ENCODE results near the gene PRRX2.
"Not testable (repeated sequence)": the region's sequence is repeated elsewhere in the genome, so short reads cannot be mapped to it uniquely, and the experiment has no call there.

Gene PRRX2

DNA sequence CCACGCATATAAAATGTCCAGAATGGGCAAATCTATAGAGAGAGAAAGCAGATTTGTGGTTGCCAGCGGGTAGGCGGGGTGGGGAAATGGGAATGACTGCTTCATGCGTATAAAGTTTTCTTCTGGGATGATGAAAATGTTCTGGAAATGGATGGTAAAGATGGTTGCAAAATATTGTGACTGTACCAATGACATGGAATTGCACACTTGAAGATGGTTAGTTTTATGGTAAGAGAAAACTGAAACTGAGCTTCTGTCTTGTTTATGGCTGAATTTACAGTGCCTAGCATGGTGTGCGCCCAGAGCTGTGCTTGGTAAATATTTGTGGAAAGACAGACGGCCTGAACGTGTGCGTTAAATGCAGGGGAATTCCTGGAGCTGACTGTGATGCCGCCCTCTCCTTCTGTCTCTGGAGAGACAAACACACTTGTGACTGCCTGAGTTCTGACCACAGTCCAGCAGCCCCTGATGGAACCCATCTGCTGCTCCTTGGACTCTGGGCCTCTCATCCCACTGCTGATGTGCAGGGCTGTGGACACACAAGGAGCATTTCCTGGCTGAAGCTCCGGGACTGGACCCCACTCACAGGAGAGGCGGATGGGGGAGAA, 96.0 kb downstream of the PRRX2 start:
- Mint-ChIP-seq H3K4me1 (ENCODE audit: low read depth) (peaks cover 7% of the 10 kb centered on the region), H3K36me3 (ENCODE audit: low read depth) (no peaks in the 10 kb centered on the region), H3K27ac (no peak overlapping the region), H3K27me3 (ENCODE audit: low read depth) (no peaks in the 10 kb centered on the region), H3K9me3 (no peaks in the 10 kb centered on the region), H3K4me3 (no peak overlapping the region)

- Mint-ChIP-seq H3K9me3 (no peaks in the 10 kb centered on the region), H3K4me3 (no peak overlapping the region), H3K27ac (no peak overlapping the region), H3K36me3 (ENCODE audit: low read depth) (no peaks in the 10 kb centered on the region), H3K27me3 (ENCODE audit: low read depth) (no peaks in the 10 kb centered on the region), H3K4me1 (ENCODE audit: low read depth) (peaks cover 7% of the 10 kb centered on the region)
Measured at GRCh38 chr9:129761901-129762369, 96.5 kb downstream of the PRRX2 start.

DNA sequence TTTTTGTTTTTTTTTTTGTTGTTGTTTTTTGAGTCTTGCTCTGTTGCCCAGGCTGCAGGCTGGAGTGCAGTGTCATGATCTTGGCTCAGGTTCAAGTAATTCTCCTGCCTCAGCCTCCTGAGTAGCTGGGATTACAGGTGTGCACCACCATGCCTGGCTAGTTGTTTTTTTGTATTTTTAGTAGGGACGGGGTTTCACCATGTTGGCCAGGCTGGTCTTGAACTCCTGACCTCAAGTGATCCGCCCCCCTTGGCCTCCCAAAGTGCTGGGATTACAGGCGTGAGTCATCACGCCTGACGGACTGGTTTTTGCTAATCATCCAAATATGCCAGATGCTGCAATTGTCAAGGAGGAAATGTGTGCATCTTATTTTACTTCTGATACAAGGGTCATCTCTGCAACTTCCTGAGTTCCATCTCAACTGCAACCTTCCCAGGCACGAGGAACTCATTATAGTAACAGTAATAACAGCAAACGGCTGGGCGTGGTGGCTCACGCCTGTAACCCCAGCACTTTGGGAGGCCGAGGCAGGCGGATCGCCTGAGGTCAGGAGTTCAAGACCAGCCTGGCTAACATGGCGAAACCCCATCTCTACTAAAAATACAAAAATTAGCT, 97.0 kb downstream of the PRRX2 start:
- H3K4me1 Mint-ChIP-seq (ENCODE audit: low read depth); H3K9me3 Mint-ChIP-seq; H3K27ac Mint-ChIP-seq; H3K36me3 Mint-ChIP-seq (ENCODE audit: low read depth); H3K27me3 Mint-ChIP-seq (ENCODE audit: low read depth); H3K4me3 Mint-ChIP-seq: not testable (repeated sequence)

GRCh38 chr9:129762985-129763926, 97.8 kb downstream of the PRRX2 start:
- Mint-ChIP-seq H3K27ac (no peak overlapping the region), H3K36me3 (ENCODE audit: low read depth) (no peaks in the 10 kb centered on the region), H3K27me3 (ENCODE audit: low read depth) (no peaks in the 10 kb centered on the region), H3K4me1 (ENCODE audit: low read depth) (peaks cover under 1% of the 10 kb centered on the region), H3K9me3 (no peaks in the 10 kb centered on the region), H3K4me3 (no peak overlapping the region)

DNA sequence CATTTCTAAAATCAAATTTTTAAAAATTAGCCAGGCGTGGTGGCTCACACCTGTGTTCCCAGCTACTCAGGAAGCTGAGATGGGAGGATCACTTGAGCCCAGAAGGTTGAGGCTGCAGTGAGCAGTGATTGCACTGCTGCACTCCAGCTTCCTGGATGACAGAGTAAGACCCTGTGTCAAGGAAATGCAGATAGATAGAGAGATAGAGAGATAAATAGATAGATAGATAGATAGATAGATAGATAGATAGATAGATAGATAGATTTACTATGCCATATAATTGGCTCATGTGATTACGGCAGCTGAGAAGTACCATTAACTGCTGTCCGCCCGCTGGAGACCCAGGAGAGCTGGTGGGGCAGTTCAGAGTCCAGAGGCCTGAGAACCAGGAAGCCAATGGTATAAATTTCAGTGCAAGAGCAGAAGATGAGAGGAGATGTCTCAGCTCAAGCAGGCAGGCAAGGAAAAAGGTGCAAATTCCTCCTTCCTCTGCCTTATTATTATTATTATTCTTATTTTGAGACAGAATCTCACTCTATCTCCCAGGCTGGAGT, 100.4 kb downstream of the PRRX2 start:
- Mint-ChIP-seq H3K27me3 (ENCODE audit: low read depth) (no peaks in the 10 kb centered on the region), H3K4me1 (ENCODE audit: low read depth) (no peaks in the 10 kb centered on the region), H3K4me3 (no peak overlapping the region), H3K9me3 (no peaks in the 10 kb centered on the region), H3K36me3 (ENCODE audit: low read depth) (no peaks in the 10 kb centered on the region), H3K27ac (no peak overlapping the region)

DNA sequence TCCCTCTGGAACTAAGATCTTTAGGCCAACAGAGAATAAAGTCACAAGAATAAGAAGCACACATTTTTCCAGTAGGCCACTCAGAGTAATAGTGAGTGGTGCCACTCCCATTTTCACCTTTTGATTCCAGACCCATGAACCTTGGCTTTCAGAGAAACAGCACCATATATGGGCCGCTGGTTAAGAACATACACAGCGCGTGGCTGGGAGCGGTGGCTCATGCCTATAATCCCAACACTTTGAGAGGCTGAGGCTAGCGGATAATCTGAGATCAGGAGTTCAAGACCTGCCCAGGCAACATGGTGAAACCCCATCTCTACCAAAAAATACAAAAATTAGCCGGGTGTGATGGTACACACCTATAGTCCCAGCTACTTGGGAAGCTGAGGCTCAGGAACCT, 103.0 kb downstream of the PRRX2 start:
- Mint-ChIP-seq H3K4me1 (ENCODE audit: low read depth) (no peaks in the 10 kb centered on the region), H3K36me3 (ENCODE audit: low read depth) (no peaks in the 10 kb centered on the region), H3K9me3 (no peaks in the 10 kb centered on the region), H3K27me3 (ENCODE audit: low read depth) (no peaks in the 10 kb centered on the region), H3K4me3 (no peak overlapping the region), H3K27ac (no peak overlapping the region)

DNA sequence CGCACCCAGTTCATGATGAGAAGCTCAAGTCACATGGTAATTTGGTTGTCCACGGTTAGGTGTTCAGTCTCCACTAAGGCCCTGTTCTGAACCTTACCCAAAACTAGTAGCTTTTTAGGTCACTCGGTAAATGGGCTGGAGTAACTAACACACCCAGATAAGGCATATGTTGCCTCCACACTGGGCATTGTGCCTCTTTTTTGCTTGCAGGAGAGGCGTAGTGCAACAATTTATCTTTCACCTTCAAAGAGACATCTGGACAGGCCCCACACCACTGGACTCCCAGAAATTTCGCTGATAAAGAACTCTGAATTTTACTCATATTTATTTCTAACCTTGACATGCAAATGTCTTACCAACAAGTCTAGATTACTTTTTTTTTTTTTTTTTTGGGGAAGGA, 104.2 kb downstream of the PRRX2 start:
- Mint-ChIP-seq H3K36me3 (ENCODE audit: low read depth) (no peaks in the 10 kb centered on the region), H3K4me3 (no peak overlapping the region)

GRCh38 chr9:129770741-129771140, 105.3 kb downstream of the PRRX2 start:
- Mint-ChIP-seq H3K27ac (no peak overlapping the region), H3K4me1 (ENCODE audit: low read depth) (no peaks in the 10 kb centered on the region), H3K9me3 (no peaks in the 10 kb centered on the region), H3K4me3 (no peak overlapping the region), H3K27me3 (ENCODE audit: low read depth) (no peaks in the 10 kb centered on the region), H3K36me3 (ENCODE audit: low read depth) (no peaks in the 10 kb centered on the region)

More for the DNA sequence above, 104.2 kb downstream of the PRRX2 start:
- Mint-ChIP-seq H3K27me3 (ENCODE audit: low read depth) (no peaks in the 10 kb centered on the region), H3K4me1 (ENCODE audit: low read depth) (no peaks in the 10 kb centered on the region), H3K9me3 (no peaks in the 10 kb centered on the region), H3K27ac (no peak overlapping the region)
